ENCODE data around the gene PPP1R3G. TPM values are rescaled to one million over a fixed set of nuclear protein-coding genes. Genes with fewer than 3 reads are reported as not detected.
A peak's percentile ranks its signal among the peaks of the same experiment; 100 is the strongest.

PPP1R3G gene
- total and polyA plus RNA-seq, 2 of the 13 experiments (the other 11 are each of a cell fraction or from before 2014, with no cell fraction given), result 1.2 to 1.3 TPM

GRCh38 chr6:5095236-5095635 is 10.1 kb downstream of the PPP1R3G start:
- ChIA-PET CTCF (ENCODE audit: low intra/inter-chr PET ratio, low total read pairs) (no interaction called here), POLR2A (interaction anchor here (3.4 kb wide), 1 partner anchor 12 kb away, joined by 9 read pairs; no protein-coding TSS in a partner anchor)
- DNase-seq (ENCODE audit: low spot score), result no peak
- no peak overlapping the region for H3K27ac ChIP-seq (ENCODE audit: extremely low read length, insufficient read depth, low read length)
- peaks cover 0 to 2% of the 10 kb centered on the region in 2 experiments; a peak in 3 of 5 replicates for H3K36me3 ChIP-seq (replicated peaks in 1 of 2; ENCODE audit: control insufficient read depth in 1 of 2, insufficient read depth in 2 of 2, low read length in 2 of 2)
- H4K20me1 ChIP-seq (ENCODE audit: insufficient read depth, low read length), result no peaks in the 10 kb centered on the region
- H3K27me3 ChIP-seq (ENCODE audit: control insufficient read depth in 1 of 2, insufficient read depth in 2 of 2, low read length in 2 of 2), result no peaks in the 10 kb centered on the region
- peaks cover 24% of the 10 kb centered on the region for H3K4me1 ChIP-seq (ENCODE audit: insufficient read depth, low read length)
- ATAC-seq, result no peak
- intact Hi-C loops (cut with micrococcal nuclease; ENCODE audit: unreplicated experiment), result no loop called here
- H3K79me2 ChIP-seq (ENCODE audit: insufficient read depth, low read length), result peaks cover 2% of the 10 kb centered on the region
- in situ Hi-C loops (cut with HindIII; ENCODE audit: extremely low pct_ligation_motif_present, low pct_unique_long_range_greater_than_20kb), result no loop called here
- no TSS peak for BruUV-seq (replicated peaks)
- no peak overlapping the region for H3K4me3 ChIP-seq (replicated peaks in 1 of 3; ENCODE audit: insufficient read depth in 1 of 3, low read depth in 2 of 3, low read length in 3 of 3)
- no peak overlapping the region for H2AFZ ChIP-seq (ENCODE audit: low read length)
- no peak overlapping the region for H3K4me2 ChIP-seq (ENCODE audit: low read depth, low read length)
- 87% methylated on average over 3 of the region's 3 CpGs for whole genome bisulfite sequencing (ENCODE audit: low lambda C conversion rate)
- no peak for TF ChIP-seq MEF2D (CRISPR knock-in tag; IDR thresholded peaks at IDR 0.05)
- TF ChIP-seq, protein P1, sequence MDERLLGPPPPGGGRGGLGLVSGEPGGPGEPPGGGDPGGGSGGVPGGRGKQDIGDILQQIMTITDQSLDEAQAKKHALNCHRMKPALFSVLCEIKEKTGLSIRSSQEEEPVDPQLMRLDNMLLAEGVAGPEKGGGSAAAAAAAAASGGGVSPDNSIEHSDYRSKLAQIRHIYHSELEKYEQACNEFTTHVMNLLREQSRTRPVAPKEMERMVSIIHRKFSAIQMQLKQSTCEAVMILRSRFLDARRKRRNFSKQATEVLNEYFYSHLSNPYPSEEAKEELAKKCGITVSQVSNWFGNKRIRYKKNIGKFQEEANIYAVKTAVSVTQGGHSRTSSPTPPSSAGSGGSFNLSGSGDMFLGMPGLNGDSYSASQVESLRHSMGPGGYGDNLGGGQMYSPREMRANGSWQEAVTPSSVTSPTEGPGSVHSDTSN (CRISPR knock-in tag; IDR thresholded peaks at IDR 0.05), result peak; percentile 64
- H3K9ac ChIP-seq (ENCODE audit: insufficient read depth, low read depth, low read length), result no peak overlapping the region
- FAIRE-seq, result no peak
- H3K9me3 ChIP-seq (ENCODE audit: low read length), result no peaks in the 10 kb centered on the region

- no peak for TF ChIP-seq TOE1 (CRISPR knock-in tag; IDR thresholded peaks at IDR 0.05)
- TF ChIP-seq HOXD1 (CRISPR knock-in tag; IDR thresholded peaks at IDR 0.05), result no peak
- no TSS peak for BruUV-seq (replicated peaks)
- no peak overlapping the region for H3K27ac ChIP-seq (ENCODE audit: extremely low read length, insufficient read depth, low read length)
- H3K27me3 ChIP-seq (ENCODE audit: control insufficient read depth in 1 of 2, insufficient read depth in 2 of 2, low read length in 2 of 2), result no peaks in the 10 kb centered on the region
- H3K9me3 ChIP-seq (ENCODE audit: low read length), result no peaks in the 10 kb centered on the region
- no peak overlapping the region for H3K4me3 ChIP-seq (replicated peaks in 1 of 3; ENCODE audit: insufficient read depth in 1 of 3, low read depth in 2 of 3, low read length in 3 of 3)
- ATAC-seq (no peak), DNase-seq (ENCODE audit: low spot score) (no peak), FAIRE-seq (no peak)
- ChIA-PET POLR2A (interaction anchor here (3.4 kb wide), 1 partner anchor 13 kb away, joined by 9 read pairs; no protein-coding TSS in a partner anchor), CTCF (ENCODE audit: low intra/inter-chr PET ratio, low total read pairs) (no interaction called here)
- peaks cover 0 to 2% of the 10 kb centered on the region in 2 experiments; a peak in 2 of 5 replicates for H3K36me3 ChIP-seq (replicated peaks in 1 of 2; ENCODE audit: control insufficient read depth in 1 of 2, insufficient read depth in 2 of 2, low read length in 2 of 2)
- in situ Hi-C loops (cut with HindIII; ENCODE audit: extremely low pct_ligation_motif_present, low pct_unique_long_range_greater_than_20kb) (no loop called here), intact Hi-C loops (cut with micrococcal nuclease; ENCODE audit: unreplicated experiment) (no loop called here)
- no peak overlapping the region for H3K9ac ChIP-seq (ENCODE audit: insufficient read depth, low read depth, low read length)
- peaks cover 19% of the 10 kb centered on the region for H3K4me1 ChIP-seq (ENCODE audit: insufficient read depth, low read length)
- H2AFZ ChIP-seq (ENCODE audit: low read length), result no peak overlapping the region
- no peaks in the 10 kb centered on the region for H3K79me2 ChIP-seq (ENCODE audit: insufficient read depth, low read length)
- 95% methylated on average over 2 of the region's 2 CpGs for WGBS (ENCODE audit: low lambda C conversion rate)
- H4K20me1 ChIP-seq (ENCODE audit: insufficient read depth, low read length), result no peaks in the 10 kb centered on the region
- no peak overlapping the region for H3K4me2 ChIP-seq (ENCODE audit: low read depth, low read length)
Measured at GRCh38 chr6:5096482-5096881, 11.3 kb downstream of the PPP1R3G start.
